ENCODE data around the gene ZBTB3.
"Not testable (repeated sequence)": the region's sequence is repeated elsewhere in the genome, so short reads cannot be mapped to it uniquely, and the experiment has no call there.

The ZBTB3 gene

GRCh38 chr11:62753736-62754603 is at the start of gene ZBTB3:
ZBTB3 (minus strand) TSS chr11:62754160; CDS start chr11:62753664, 496 bp downstream.
- FAIRE-seq: peak; percentile 97

GRCh38 chr11:62801071-62801470 is 47.1 kb upstream of the ZBTB3 start:
- no peak for FAIRE-seq

- FAIRE-seq: no peak
These were observed 45.5 kb upstream of the ZBTB3 start for GRCh38 chr11:62799486-62799885.

- no peak for FAIRE-seq
These were observed 42.3 kb upstream of the ZBTB3 start for GRCh38 chr11:62796281-62796680.

- FAIRE-seq: no peak
These were observed 40.3 kb upstream of the ZBTB3 start for GRCh38 chr11:62794201-62794775.

- FAIRE-seq: no peak
These were observed 38.2 kb upstream of the ZBTB3 start for GRCh38 chr11:62792202-62792575.

GRCh38 chr11:62791501-62792201 is 37.7 kb upstream of the ZBTB3 start, which contains the start of gene TMEM223:
TMEM223 (minus strand) TSS chr11:62792006; CDS start chr11:62791994, 12 bp downstream.
- peak; percentile 28 for FAIRE-seq

GRCh38 chr11:62789576-62789975 is 35.6 kb upstream of the ZBTB3 start:
- no peak for FAIRE-seq

- no peak for FAIRE-seq
These were observed 35.0 kb upstream of the ZBTB3 start for GRCh38 chr11:62788991-62789390.

- FAIRE-seq: peak; percentile 63
These were observed 33.2 kb upstream of the ZBTB3 start, which contains the start of gene TMEM179B for GRCh38 chr11:62787005-62787759. TMEM179B (plus strand) TSS chr11:62787402; CDS start chr11:62787432, 30 bp downstream.

GRCh38 chr11:62786318-62787004 is 32.5 kb upstream of the ZBTB3 start:
- FAIRE-seq: no peak

- no peak for FAIRE-seq
These were observed 28.8 kb upstream of the ZBTB3 start for GRCh38 chr11:62782753-62783152.

GRCh38 chr11:62778441-62778840 is 24.5 kb upstream of the ZBTB3 start:
- FAIRE-seq: no peak

GRCh38 chr11:62777389-62777788 is 23.4 kb upstream of the ZBTB3 start:
- no peak for FAIRE-seq

- no peak for FAIRE-seq
These were observed 21.7 kb upstream of the ZBTB3 start for GRCh38 chr11:62775646-62776045.

GRCh38 chr11:62774407-62774806 is 20.4 kb upstream of the ZBTB3 start:
- no peak for FAIRE-seq

GRCh38 chr11:62771144-62772021 is 17.4 kb upstream of the ZBTB3 start, which contains the start of gene TAF6L:
TAF6L (plus strand) TSS chr11:62771396; CDS start chr11:62775784, 4,388 bp downstream.
- peak; percentile 92 for FAIRE-seq

- FAIRE-seq: no peak
These were observed 16.8 kb upstream of the ZBTB3 start for GRCh38 chr11:62770778-62771143.

GRCh38 chr11:62760867-62761227 is 6.9 kb upstream of the ZBTB3 start:
- FAIRE-seq: not testable (repeated sequence)

- no peak for FAIRE-seq
These were observed 4.2 kb upstream of the ZBTB3 start for GRCh38 chr11:62757846-62758788.

Measured in G401.6 (cell line).